ENCODE data around the gene KCTD15. TPM values are rescaled to one million over a fixed set of nuclear protein-coding genes. Genes with fewer than 3 reads are reported as not detected.

The KCTD15 gene
- total RNA-seq, 4 donors from 2014 or later: 53.6 to 89.1 (median 72.5) TPM

GRCh38 chr19:33844478-33844877, 47.8 kb downstream of the KCTD15 start:
- WGBS, 2 donors: 60 to 76% methylated on average over 3 of the region's 3 CpGs
- Histone ChIP-seq H3K9me3 (no peaks in the 10 kb centered on the region), H3K27ac (no peak overlapping the region), H3K27me3 (peaks cover 0 to 31% (median 0%) of the 10 kb centered on the region in 4 donors), H3K4me1 (no peaks in the 10 kb centered on the region), H3K36me3 (no peaks in the 10 kb centered on the region), H3K4me3 (no peak overlapping the region)
- no peak for DNase-seq
- TF ChIP-seq POLR2A (IDR thresholded peaks at IDR 0.05): no peak
- TF ChIP-seq, protein P1, sequence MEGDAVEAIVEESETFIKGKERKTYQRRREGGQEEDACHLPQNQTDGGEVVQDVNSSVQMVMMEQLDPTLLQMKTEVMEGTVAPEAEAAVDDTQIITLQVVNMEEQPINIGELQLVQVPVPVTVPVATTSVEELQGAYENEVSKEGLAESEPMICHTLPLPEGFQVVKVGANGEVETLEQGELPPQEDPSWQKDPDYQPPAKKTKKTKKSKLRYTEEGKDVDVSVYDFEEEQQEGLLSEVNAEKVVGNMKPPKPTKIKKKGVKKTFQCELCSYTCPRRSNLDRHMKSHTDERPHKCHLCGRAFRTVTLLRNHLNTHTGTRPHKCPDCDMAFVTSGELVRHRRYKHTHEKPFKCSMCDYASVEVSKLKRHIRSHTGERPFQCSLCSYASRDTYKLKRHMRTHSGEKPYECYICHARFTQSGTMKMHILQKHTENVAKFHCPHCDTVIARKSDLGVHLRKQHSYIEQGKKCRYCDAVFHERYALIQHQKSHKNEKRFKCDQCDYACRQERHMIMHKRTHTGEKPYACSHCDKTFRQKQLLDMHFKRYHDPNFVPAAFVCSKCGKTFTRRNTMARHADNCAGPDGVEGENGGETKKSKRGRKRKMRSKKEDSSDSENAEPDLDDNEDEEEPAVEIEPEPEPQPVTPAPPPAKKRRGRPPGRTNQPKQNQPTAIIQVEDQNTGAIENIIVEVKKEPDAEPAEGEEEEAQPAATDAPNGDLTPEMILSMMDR (IDR thresholded peaks at IDR 0.05): no peak
- intact Hi-C loops (cut with DNase I): no loop called here

DNA sequence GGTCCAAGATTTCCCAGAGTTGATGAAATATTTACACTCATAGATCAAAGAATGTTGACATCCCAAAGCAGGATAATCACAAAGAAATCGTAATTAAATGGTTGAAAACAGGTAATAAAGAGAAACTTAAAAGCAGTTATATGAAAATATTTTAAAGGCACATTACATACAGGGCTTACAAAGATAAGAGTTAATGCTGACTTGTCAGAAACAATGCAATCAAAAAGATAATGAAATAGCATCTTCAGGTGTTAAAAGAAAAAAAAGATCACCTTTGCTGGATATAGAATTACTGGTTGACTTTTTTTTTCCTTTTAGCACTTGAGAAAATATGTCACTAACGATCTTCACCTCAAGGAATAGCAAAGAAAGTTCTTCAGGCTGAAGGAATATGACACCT, 48.8 kb downstream of the KCTD15 start:
- 56 to 64% methylated on average over 2 of the region's 2 CpGs for WGBS, 2 donors
- TF ChIP-seq, protein P1 (IDR thresholded peaks at IDR 0.05): no peak
- no peak for TF ChIP-seq POLR2A (IDR thresholded peaks at IDR 0.05)
- Histone ChIP-seq H3K4me3 (no peak overlapping the region), H3K27me3 (peaks cover 0 to 29% (median 0%) of the 10 kb centered on the region in 4 donors), H3K9me3 (no peaks in the 10 kb centered on the region), H3K4me1 (no peaks in the 10 kb centered on the region), H3K36me3 (no peaks in the 10 kb centered on the region), H3K27ac (no peak overlapping the region)
- DNase-seq: no peak
- intact Hi-C loops (cut with DNase I): no loop called here

- Histone ChIP-seq H3K4me3 (no peak overlapping the region), H3K36me3 (no peaks in the 10 kb centered on the region), H3K27ac (no peak overlapping the region), H3K9me3 (peaks cover 0 to 6% (median 0%) of the 10 kb centered on the region in 3 donors), H3K4me1 (no peaks in the 10 kb centered on the region), H3K27me3 (peaks cover 0 to 13% (median 0%) of the 10 kb centered on the region in 4 donors)
- TF ChIP-seq POLR2A (IDR thresholded peaks at IDR 0.05): no peak
- TF ChIP-seq, protein P1 (IDR thresholded peaks at IDR 0.05): no peak
- 96 to 100% methylated on average over 1 to 3 of the region's 5 CpGs for WGBS, 2 donors
- no peak for DNase-seq
- intact Hi-C loops (cut with DNase I): no loop called here
Observed at GRCh38 chr19:33849551-33850147, 53.0 kb downstream of the KCTD15 start.

DNA sequence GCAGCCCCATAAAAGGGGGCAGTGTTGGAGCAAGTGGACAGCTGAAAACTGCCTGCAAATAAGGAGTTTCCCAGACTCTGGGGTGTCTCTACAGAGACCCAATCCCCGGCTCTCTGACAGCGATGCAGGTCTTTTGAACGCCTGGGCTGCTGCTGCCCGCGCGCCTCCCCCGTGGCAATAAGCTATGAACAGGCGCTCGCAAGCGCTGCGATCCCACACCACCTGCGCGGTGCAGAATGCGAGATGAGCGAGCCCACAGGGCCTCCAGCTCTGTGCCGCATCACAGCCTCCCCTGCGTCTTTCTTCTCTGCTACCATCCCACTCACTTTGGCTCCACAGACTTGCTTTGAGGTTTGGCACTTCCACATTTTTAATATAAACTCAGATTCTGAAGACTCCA, 62.3 kb downstream of the KCTD15 start:
- no peaks in the 10 kb centered on the region for H3K27me3 ChIP-seq
- no peak overlapping the region for H3K4me3 ChIP-seq
- no peaks in the 10 kb centered on the region for H3K9me3 ChIP-seq
- TF ChIP-seq, protein P1 (IDR thresholded peaks at IDR 0.05): no peak
- no peak for TF ChIP-seq POLR2A (IDR thresholded peaks at IDR 0.05)
- DNase-seq: no peak
- H3K4me1 ChIP-seq: peaks cover 0 to 2% (median 0%) of the 10 kb centered on the region in 3 donors
- H3K27ac ChIP-seq: no peak overlapping the region
- H3K36me3 ChIP-seq: no peaks in the 10 kb centered on the region
- intact Hi-C loops (cut with DNase I): no loop called here
- WGBS, 2 donors: 93 to 95% methylated on average over 14 to 17 of the region's 17 CpGs

DNA sequence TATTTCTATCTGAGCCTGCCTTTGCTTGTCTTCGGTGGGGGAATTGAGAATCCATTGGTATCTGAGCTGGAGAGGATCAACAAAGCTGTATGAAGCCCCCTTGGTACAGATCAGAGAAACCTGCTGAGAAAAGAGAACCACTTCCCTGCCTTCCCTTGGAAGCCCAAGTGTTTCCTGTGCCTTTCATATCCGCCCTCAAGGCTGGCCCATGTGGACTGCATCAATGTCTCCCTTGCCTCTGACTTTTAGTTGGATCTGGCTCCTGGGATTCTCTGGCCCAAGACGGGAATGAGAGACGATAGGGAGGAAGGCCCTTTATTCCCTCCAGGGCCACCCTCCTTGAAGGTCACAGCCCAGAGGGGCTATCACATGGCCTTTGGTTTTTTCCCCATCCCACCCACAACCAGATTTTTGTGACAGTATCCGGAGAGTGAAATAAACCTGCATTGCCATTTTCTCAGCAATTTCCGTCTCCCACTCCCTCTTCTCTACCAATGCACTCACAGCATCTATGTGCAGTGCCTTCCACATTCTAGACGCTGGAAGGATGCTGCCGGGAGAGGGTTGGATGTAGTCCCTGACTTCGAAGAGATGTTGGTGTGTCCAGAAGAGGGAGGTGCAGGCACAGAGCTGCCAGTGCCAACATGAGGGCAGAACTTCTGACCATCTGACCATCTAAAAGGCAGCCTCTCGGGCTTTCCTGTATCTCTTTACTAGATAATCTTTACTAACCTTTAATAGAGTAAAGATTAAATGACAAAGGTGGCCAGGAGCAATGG, 63.8 kb downstream of the KCTD15 start:
- peaks cover 0 to 12% (median 0%) of the 10 kb centered on the region in 3 donors for H3K4me1 ChIP-seq
- H3K27ac ChIP-seq: no peak overlapping the region
- H3K27me3 ChIP-seq: no peaks in the 10 kb centered on the region
- WGBS, 2 donors: 80 to 85% methylated on average over 7 to 8 of the region's 10 CpGs
- intact Hi-C loops (cut with DNase I): no loop called here
- no peak for DNase-seq
- no peaks in the 10 kb centered on the region for H3K36me3 ChIP-seq
- no peak overlapping the region for H3K4me3 ChIP-seq
- TF ChIP-seq, protein P1 (IDR thresholded peaks at IDR 0.05): no peak
- no peak for TF ChIP-seq POLR2A (IDR thresholded peaks at IDR 0.05)
- no peaks in the 10 kb centered on the region for H3K9me3 ChIP-seq
